ENCODE data around the gene ZNF329. TPM values are rescaled to one million over a fixed set of nuclear protein-coding genes. Genes with fewer than 3 reads are reported as not detected.

Gene ZNF329
- total RNA-seq, 3 donors from 2014 or later (not counting 1 experiment from before 2014, with no cell fraction given): 13.0 to 14.9 (median 14.4) TPM

DNA sequence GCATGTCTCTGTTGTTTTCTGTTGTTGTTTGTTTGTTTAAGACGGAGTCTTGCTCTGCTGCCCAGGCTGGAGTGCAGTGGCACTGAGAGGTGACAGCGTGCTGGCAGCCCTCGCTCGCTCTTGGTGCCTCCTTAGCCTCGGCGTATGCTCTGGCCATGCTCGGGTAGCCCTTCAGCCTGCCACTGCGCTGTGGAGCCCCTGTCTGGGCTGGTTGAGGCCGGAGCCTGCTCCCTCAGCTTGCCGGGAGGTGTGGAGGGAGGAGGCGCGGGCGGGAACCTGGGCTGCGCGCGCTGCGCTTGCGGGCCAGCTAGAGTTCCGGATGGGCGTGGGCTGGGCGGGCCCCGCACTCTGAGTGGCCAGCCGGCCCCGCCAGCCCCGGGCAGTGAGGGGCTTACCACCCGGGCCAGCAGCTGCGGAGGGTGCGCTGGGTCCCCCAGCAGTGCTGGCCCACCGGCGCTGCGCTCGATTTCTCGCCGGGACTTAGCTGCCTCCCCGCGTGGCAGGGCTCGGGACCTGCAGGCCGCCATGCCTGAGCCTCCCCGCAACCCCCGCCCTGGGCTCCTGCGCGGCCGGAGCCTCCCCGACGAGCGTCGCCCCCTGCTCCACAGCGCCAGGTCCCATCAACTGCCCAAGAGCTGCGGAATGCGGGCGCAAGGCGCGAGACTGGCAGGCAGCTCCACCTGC, 6.6 kb upstream of the ZNF329 start:
- Mint-ChIP-seq H3K27me3 (ENCODE audit: low read depth in 2 of 2) (no peaks in the 10 kb centered on the region), H3K36me3 (peaks cover 6% of the 10 kb centered on the region), H3K4me1 (peaks cover 6 to 7% of the 10 kb centered on the region in 2 donors), H3K9me3 (peaks cover 3% of the 10 kb centered on the region in 2 donors), H3K4me3 (no peak overlapping the region), H3K27ac (no peak overlapping the region)
- intact Hi-C loops (cut with micrococcal nuclease): loop anchor here (5.0 to 10.0 kb wide), 3 partner anchors 410 to 1052 kb away; partner anchors contain the start of genes ZNF772 and ZNF776
- TF ChIP-seq, protein P1, sequence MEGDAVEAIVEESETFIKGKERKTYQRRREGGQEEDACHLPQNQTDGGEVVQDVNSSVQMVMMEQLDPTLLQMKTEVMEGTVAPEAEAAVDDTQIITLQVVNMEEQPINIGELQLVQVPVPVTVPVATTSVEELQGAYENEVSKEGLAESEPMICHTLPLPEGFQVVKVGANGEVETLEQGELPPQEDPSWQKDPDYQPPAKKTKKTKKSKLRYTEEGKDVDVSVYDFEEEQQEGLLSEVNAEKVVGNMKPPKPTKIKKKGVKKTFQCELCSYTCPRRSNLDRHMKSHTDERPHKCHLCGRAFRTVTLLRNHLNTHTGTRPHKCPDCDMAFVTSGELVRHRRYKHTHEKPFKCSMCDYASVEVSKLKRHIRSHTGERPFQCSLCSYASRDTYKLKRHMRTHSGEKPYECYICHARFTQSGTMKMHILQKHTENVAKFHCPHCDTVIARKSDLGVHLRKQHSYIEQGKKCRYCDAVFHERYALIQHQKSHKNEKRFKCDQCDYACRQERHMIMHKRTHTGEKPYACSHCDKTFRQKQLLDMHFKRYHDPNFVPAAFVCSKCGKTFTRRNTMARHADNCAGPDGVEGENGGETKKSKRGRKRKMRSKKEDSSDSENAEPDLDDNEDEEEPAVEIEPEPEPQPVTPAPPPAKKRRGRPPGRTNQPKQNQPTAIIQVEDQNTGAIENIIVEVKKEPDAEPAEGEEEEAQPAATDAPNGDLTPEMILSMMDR (IDR thresholded peaks at IDR 0.05): no peak
- H3K27ac ChIP-seq (ENCODE audit: low read length): no peak overlapping the region
- no peaks in the 10 kb centered on the region for H3K36me3 ChIP-seq (ENCODE audit: control insufficient read depth, insufficient read depth, low read length)
- peaks cover 12% of the 10 kb centered on the region for H3K4me1 ChIP-seq (ENCODE audit: control insufficient read depth, insufficient read depth, low read length)
- 93% methylated on average over 53 of the region's 53 CpGs for WGBS (ENCODE audit: insufficient coverage)
- ATAC-seq (no peak), DNase-seq (no peak)
- no peaks in the 10 kb centered on the region for H3K27me3 ChIP-seq (ENCODE audit: control insufficient read depth, insufficient read depth, low read length)
- H3K9me3 ChIP-seq (ENCODE audit: control insufficient read depth, insufficient read depth, low read length): peaks cover 5% of the 10 kb centered on the region
- no peak overlapping the region for H3K4me3 ChIP-seq (ENCODE audit: low read length)

DNA sequence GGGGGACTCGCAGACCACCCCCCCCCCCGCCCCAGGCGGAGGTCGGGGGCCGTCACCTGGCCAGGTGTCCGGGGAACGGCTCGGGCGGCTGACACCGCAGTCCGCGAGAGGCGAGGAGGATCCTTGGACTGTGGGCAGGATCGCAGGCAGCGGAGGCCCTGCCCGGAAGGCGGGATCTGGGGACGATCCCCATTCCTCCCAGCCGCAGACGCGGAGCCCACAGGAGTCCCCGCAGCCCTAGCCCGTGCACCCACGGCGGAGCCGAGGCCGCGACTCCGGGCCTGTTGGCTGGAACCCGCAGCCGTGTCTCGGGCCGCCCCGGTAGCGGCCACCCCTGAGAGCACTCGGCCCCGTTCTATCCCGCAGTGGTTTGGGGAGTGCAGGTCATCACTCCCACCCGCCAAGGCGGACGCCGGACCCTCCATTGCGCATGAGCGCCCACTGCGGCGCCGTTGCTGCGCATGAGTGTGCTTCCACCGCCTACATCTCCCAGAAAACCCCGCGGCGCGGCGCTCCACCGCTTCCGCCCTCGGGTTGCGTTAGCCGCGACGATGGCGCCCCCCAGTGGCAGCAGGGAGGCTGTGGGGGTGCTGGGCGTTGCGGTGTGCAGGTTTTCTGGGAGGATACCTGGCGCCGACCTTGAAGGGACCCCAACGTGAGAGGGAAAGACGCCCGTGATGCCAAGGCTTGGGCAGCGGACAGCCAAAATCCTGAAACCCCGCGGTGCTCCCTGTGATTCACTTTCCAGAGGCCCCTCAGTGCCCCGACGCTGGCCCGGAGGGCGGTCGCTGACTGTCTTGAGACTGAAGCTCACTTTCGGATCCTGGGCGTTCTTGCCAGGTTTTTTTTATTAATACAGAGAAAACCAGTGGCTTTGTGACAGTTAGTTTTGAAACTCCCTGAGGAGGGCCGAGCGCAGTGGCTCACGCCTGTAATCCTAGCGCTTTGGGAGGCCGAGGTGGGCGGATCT, 4.4 kb upstream of the ZNF329 start:
- peak overlapping the region; percentile 73 for H3K27ac ChIP-seq (ENCODE audit: low read length)
- no peaks in the 10 kb centered on the region for H3K27me3 ChIP-seq (ENCODE audit: control insufficient read depth, insufficient read depth, low read length)
- ATAC-seq (peak; percentile 85 to 97 (median 87)), DNase-seq (peak; percentile 97 to 99)
- TF ChIP-seq, protein P1 (IDR thresholded peaks at IDR 0.05): peak; percentile 88
- H3K9me3 Mint-ChIP-seq: no peaks in the 10 kb centered on the region
- WGBS (ENCODE audit: insufficient coverage): 4% methylated on average over 85 of the region's 85 CpGs
- intact Hi-C loops (cut with micrococcal nuclease): loop anchor here (1.0 to 10.0 kb wide), 8 partner anchors 133 to 1050 kb away; partner anchors contain the start of genes TRAPPC2B, ZNF17, ZNF547 and ZNF606
- H3K36me3 Mint-ChIP-seq: no peaks in the 10 kb centered on the region
- peaks cover 9 to 10% of the 10 kb centered on the region in 2 donors for H3K4me1 Mint-ChIP-seq
- no peaks in the 10 kb centered on the region for H3K9me3 ChIP-seq (ENCODE audit: control insufficient read depth, insufficient read depth, low read length)
- peak overlapping the region; percentile 53 to 82 for H3K27ac Mint-ChIP-seq
- H3K4me3 ChIP-seq (ENCODE audit: low read length): peak overlapping the region; percentile 75
- peak overlapping the region; percentile 82 for H3K4me3 Mint-ChIP-seq
- no peaks in the 10 kb centered on the region for H3K36me3 ChIP-seq (ENCODE audit: control insufficient read depth, insufficient read depth, low read length)
- peaks cover 21% of the 10 kb centered on the region for H3K4me1 ChIP-seq (ENCODE audit: control insufficient read depth, insufficient read depth, low read length)
- no peaks in the 10 kb centered on the region for H3K27me3 Mint-ChIP-seq (ENCODE audit: low read depth in 2 of 2)

DNA sequence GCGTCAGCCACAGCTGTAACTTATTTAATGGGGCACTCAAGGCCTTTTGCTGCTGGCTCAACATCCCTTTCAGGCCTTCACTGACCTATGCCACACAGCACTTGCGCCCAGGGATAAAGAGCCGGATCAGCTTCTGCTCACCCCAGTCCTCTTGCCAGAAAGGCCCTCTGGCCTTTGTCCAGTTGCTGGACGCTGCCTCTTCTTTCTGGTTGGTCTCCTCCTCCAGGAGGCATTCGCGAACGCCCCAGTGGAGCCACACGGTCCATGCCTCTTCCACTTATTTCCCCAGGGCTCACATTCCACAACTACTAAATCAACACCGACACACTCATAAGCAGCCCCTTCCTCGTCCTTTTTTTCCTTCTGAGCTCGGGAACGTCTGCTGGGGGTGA, 3.7 kb upstream of the ZNF329 start:
- no peaks in the 10 kb centered on the region for H3K9me3 Mint-ChIP-seq
- peaks cover 22% of the 10 kb centered on the region for H3K4me1 ChIP-seq (ENCODE audit: control insufficient read depth, insufficient read depth, low read length)
- no peaks in the 10 kb centered on the region for H3K9me3 ChIP-seq (ENCODE audit: control insufficient read depth, insufficient read depth, low read length)
- 23% methylated on average over 12 of the region's 12 CpGs for WGBS (ENCODE audit: insufficient coverage)
- no peaks in the 10 kb centered on the region for H3K27me3 ChIP-seq (ENCODE audit: control insufficient read depth, insufficient read depth, low read length)
- peak overlapping the region; percentile 53 to 82 for H3K27ac Mint-ChIP-seq
- TF ChIP-seq, protein P1 (IDR thresholded peaks at IDR 0.05): no peak
- peaks cover 16 to 17% of the 10 kb centered on the region in 2 donors for H3K4me1 Mint-ChIP-seq
- peak overlapping the region; percentile 73 for H3K27ac ChIP-seq (ENCODE audit: low read length)
- no peak for DNase-seq
- intact Hi-C loops (cut with micrococcal nuclease): loop anchor here (5.0 to 10.0 kb wide), 3 partner anchors 152 to 1049 kb away; partner anchors contain the start of genes ZNF606 and ZNF772
- no peaks in the 10 kb centered on the region for H3K36me3 Mint-ChIP-seq
- peak overlapping the region; percentile 75 for H3K4me3 ChIP-seq (ENCODE audit: low read length)
- no peak for ATAC-seq
- H3K4me3 Mint-ChIP-seq: peak overlapping the region; percentile 82
- no peaks in the 10 kb centered on the region for H3K36me3 ChIP-seq (ENCODE audit: control insufficient read depth, insufficient read depth, low read length)
- no peaks in the 10 kb centered on the region for H3K27me3 Mint-ChIP-seq (ENCODE audit: low read depth in 2 of 2)
